GM06990 (cell line): ENCODE results near the gene C12orf54.
"Not testable (repeated sequence)": the region's sequence is repeated elsewhere in the genome, so short reads cannot be mapped to it uniquely, and the experiment has no call there.

Experiments used
- DNase-seq: peaks from one replicate; pipeline ENCODE4 v3.0.0-alpha.2; 2011; ENCODE audit not compliant: insufficient read length; ENCODE audit errors: extremely low read depth
- H3K27me3 ChIP-seq: replicated peaks from 2 replicates; pipeline ENCODE4 v1.6.0; 2011; ENCODE audit warnings: low read length; ENCODE audit not compliant: control insufficient read depth, insufficient read depth
- H3K36me3 ChIP-seq: 2 replicates; pipeline ENCODE4 v1.5.1; 2011; ENCODE audit warnings: low read length; ENCODE audit not compliant: control insufficient read depth, insufficient read depth
- H3K4me3 ChIP-seq: replicated peaks from 2 replicates; pipeline ENCODE4 v1.5.1; 2011; ENCODE audit warnings: low read depth, mild to moderate bottlenecking, control low read depth, low read length
- TF ChIP-seq, protein P1 (sequence below): IDR thresholded peaks from 2 replicates; pipeline ENCODE4 v1.5.1; 2011; ENCODE audit warnings: low read length, control low read depth, mild to moderate bottlenecking, inconsistent platforms; ENCODE audit not compliant: insufficient read depth, poor library complexity, severe bottlenecking

The C12orf54 gene

GRCh38 chr12:48447755-48448154 lies 34.5 kb upstream of the C12orf54 start:
- Histone ChIP-seq H3K4me3 (no peak overlapping the region), H3K27me3 (no peaks in the 10 kb centered on the region), H3K36me3 (no peaks in the 10 kb centered on the region)
- TF ChIP-seq, protein P1, sequence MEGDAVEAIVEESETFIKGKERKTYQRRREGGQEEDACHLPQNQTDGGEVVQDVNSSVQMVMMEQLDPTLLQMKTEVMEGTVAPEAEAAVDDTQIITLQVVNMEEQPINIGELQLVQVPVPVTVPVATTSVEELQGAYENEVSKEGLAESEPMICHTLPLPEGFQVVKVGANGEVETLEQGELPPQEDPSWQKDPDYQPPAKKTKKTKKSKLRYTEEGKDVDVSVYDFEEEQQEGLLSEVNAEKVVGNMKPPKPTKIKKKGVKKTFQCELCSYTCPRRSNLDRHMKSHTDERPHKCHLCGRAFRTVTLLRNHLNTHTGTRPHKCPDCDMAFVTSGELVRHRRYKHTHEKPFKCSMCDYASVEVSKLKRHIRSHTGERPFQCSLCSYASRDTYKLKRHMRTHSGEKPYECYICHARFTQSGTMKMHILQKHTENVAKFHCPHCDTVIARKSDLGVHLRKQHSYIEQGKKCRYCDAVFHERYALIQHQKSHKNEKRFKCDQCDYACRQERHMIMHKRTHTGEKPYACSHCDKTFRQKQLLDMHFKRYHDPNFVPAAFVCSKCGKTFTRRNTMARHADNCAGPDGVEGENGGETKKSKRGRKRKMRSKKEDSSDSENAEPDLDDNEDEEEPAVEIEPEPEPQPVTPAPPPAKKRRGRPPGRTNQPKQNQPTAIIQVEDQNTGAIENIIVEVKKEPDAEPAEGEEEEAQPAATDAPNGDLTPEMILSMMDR = no peak
- no peak for DNase-seq

GRCh38 chr12:48451372-48451771 lies 30.9 kb upstream of the C12orf54 start:
- no peaks in the 10 kb centered on the region for H3K36me3 ChIP-seq
- H3K4me3 ChIP-seq = no peak overlapping the region
- no peaks in the 10 kb centered on the region for H3K27me3 ChIP-seq
- TF ChIP-seq, protein P1 = no peak
- DNase-seq = no peak

DNA sequence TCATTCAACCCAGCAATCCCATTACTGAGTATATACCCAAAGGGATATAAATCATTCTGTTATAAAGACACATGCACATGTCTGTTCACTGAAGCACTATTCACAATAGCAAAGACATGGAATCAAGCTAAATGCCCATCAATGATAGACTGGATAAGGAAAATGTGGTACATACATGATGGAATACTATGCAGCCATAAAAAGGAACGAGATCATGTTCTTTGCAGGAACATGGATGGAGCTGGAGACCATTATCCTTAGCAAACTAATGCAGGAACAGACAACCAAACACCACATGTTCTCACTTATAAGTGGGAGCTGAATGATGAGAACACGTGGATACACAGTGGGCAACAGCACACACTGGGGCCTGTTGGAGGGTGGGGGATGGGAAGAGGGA lies 29.3 kb upstream of the C12orf54 start:
- DNase-seq, H3K4me3 ChIP-seq, H3K36me3 ChIP-seq: not testable (repeated sequence)

DNA sequence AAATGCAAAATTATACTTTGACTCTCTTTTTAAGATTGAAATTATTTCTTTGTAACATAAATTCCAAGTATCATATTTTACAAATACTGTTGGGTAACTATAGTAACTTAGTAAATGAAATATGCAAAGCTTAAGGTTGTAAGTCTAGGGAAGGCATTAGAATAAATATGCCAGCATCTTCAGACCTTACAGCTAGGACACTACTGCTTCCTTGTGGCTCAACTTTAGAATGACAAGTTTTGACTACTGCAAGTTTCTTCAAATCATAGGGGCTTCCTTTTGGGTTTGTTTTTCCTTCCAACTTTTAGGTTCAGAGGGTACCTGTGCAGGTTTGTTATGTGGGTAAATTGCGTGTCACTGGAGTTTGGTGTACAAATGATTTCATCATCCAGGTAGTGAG lies 27.6 kb upstream of the C12orf54 start:
- TF ChIP-seq, protein P1 = peak; percentile 45
- DNase-seq = no peak
- no peak overlapping the region for H3K4me3 ChIP-seq
- no peaks in the 10 kb centered on the region for H3K27me3 ChIP-seq
- H3K36me3 ChIP-seq = no peaks in the 10 kb centered on the region

More for the DNA sequence above, 29.3 kb upstream of the C12orf54 start:
- H3K27me3 ChIP-seq = not testable (repeated sequence)

GRCh38 chr12:48455116-48455515 lies 27.2 kb upstream of the C12orf54 start:
- Histone ChIP-seq H3K27me3 (no peaks in the 10 kb centered on the region), H3K4me3 (no peak overlapping the region), H3K36me3 (no peaks in the 10 kb centered on the region)
- DNase-seq = no peak
- TF ChIP-seq, protein P1 = no peak

DNA sequence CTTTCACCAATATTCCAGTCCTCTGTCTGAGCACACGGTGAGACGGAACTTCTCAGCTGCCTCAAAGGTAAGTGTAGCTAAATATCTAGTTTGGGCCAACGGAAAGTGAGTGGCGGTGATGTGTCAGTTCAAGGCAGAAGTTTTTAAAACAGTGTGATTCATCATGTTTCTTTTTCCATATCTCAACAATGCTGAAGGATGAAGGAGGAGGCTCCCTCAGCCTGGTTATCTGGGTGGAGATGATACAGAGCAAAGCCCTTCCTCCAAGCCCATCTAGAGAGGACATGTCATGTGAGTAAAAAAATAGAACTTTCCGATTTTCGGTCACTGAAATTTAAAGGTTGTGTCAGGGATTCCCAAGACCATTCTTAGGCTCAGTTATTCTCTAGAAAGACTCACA lies 23.0 kb upstream of the C12orf54 start:
- Histone ChIP-seq H3K36me3 (no peaks in the 10 kb centered on the region), H3K27me3 (no peaks in the 10 kb centered on the region), H3K4me3 (no peak overlapping the region)
- TF ChIP-seq, protein P1 = no peak
- no peak for DNase-seq

DNA sequence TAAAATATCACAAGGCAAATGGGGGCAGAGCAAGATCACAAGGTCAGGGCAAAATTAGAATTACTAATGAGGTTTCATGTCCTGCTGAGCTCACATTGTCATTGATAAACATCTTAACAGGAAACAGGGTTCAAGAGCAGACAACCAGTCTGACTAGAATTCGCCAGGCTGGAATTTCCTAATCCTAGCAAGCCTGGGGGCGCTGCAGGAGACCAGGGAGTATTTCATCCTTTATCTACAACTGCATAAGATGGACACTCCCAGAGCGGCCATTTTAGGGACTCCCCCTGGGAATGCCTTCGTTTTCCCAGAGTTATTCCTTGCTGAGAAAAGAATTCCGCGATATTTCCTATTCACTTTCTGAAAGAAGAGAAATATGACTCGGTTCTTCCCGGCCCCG lies 13.3 kb upstream of the C12orf54 start:
- not testable (repeated sequence) for DNase-seq, H3K4me3 ChIP-seq, H3K36me3 ChIP-seq, H3K27me3 ChIP-seq
